ENCODE results near the gene TGFB1I1.
"Not testable (repeated sequence)": the region's sequence is repeated elsewhere in the genome, so short reads cannot be mapped to it uniquely, and the experiment has no call there.

TGFB1I1 gene

GRCh38 chr16:31483081-31483480, 11.1 kb downstream of the TGFB1I1 start, which contains the start of gene SLC5A2:
TSS of gene SLC5A2 (plus strand) at chr16:31483123. CDS start at chr16:31483137, 14 bp downstream.
- Histone ChIP-seq H3K4me3 (ENCODE audit: low read length) (no peak within 1 kb of the TSS), H3K36me3 (ENCODE audit: insufficient read depth, low read length) (no peaks in the 10 kb centered on the region), H3K4me1 (ENCODE audit: insufficient read depth, low read length) (0 out of 2 replicates have a peak, but pooled peaks cover 2% of the 10 kb centered on the region), H3K27ac (ENCODE audit: low read depth, low read length) (no peak within 1 kb of the TSS), H3K9me3 (ENCODE audit: insufficient read depth, low read depth, low read length) (no peaks in the 10 kb centered on the region), H3K27me3 (ENCODE audit: insufficient read depth, low read length) (peaks cover 56% of the 10 kb centered on the region), H3K9ac (ENCODE audit: low read depth, low read length) (no peak within 1 kb of the TSS)
- WGBS: 93% methylated on average over 4 of the region's 4 CpGs

- not testable (repeated sequence) for H3K36me3 ChIP-seq (ENCODE audit: insufficient read depth, low read length); H3K9ac ChIP-seq (ENCODE audit: low read depth, low read length); H3K4me1 ChIP-seq (ENCODE audit: insufficient read depth, low read length); H3K9me3 ChIP-seq (ENCODE audit: insufficient read depth, low read depth, low read length); H3K4me3 ChIP-seq (ENCODE audit: low read length); H3K27ac ChIP-seq (ENCODE audit: low read depth, low read length)
- peaks cover 62% of the 10 kb centered on the region for H3K27me3 ChIP-seq (ENCODE audit: insufficient read depth, low read length)
- 90% methylated on average over 3 of the region's 4 CpGs for WGBS
These were observed 12.1 kb downstream of the TGFB1I1 start for GRCh38 chr16:31484048-31484447.

DNA sequence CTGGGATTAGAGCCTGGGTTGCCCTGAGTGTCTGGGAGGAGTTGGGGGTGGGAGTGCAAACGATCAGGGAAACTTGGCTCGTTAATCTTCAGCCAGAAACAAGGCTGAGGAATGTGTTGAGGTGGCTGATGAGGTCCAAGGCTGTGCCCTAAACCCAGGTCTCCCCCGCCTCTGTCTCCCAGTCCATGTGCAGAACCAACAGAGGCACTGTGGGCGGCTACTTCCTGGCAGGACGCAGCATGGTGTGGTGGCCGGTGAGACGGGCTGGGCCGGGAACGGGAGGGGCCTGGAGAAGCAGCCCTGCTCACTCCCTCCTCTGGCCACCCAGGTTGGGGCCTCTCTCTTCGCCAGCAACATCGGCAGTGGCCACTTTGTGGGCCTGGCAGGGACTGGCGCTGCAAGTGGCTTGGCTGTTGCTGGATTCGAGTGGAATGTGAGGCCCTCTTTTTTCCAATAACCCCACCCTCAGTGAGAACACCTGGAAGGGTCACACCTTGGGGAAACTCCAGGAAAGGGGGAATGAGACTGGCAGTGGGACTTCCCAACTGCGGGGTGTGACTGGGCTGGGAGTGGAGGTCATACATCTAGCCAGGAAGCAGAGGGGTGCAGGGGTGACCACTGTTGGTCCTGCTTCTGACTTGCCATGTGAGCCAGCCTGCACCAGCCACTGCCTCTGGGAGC, 12.7 kb downstream of the TGFB1I1 start:
- Histone ChIP-seq H3K9ac (ENCODE audit: low read depth, low read length) (no peak overlapping the region), H3K36me3 (ENCODE audit: insufficient read depth, low read length) (no peaks in the 10 kb centered on the region), H3K4me3 (ENCODE audit: low read length) (no peak overlapping the region), H3K27me3 (ENCODE audit: insufficient read depth, low read length) (peaks cover 66% of the 10 kb centered on the region), H3K27ac (ENCODE audit: low read depth, low read length) (no peak overlapping the region), H3K9me3 (ENCODE audit: insufficient read depth, low read depth, low read length) (no peaks in the 10 kb centered on the region), H3K4me1 (ENCODE audit: insufficient read depth, low read length) (0 out of 2 replicates have a peak, but pooled peaks cover 2% of the 10 kb centered on the region)
- WGBS: 36% methylated on average over 13 of the region's 14 CpGs

- Histone ChIP-seq H3K4me3 (ENCODE audit: low read length) (no peak overlapping the region), H3K27me3 (ENCODE audit: insufficient read depth, low read length) (peaks cover 66% of the 10 kb centered on the region), H3K9me3 (ENCODE audit: insufficient read depth, low read depth, low read length) (no peaks in the 10 kb centered on the region), H3K4me1 (ENCODE audit: insufficient read depth, low read length) (0 out of 2 replicates have a peak, but pooled peaks cover 2% of the 10 kb centered on the region), H3K9ac (ENCODE audit: low read depth, low read length) (no peak overlapping the region), H3K27ac (ENCODE audit: low read depth, low read length) (no peak overlapping the region), H3K36me3 (ENCODE audit: insufficient read depth, low read length) (peaks cover 6% of the 10 kb centered on the region; the same call in 1 of the 2 replicates)
- 94% methylated on average over 17 of the region's 17 CpGs for WGBS
These were observed 13.6 kb downstream of the TGFB1I1 start for GRCh38 chr16:31485571-31485970.

GRCh38 chr16:31486045-31486444, 14.1 kb downstream of the TGFB1I1 start:
- WGBS: 92% methylated on average over 5 of the region's 5 CpGs
- no peak overlapping the region for H3K9ac ChIP-seq (ENCODE audit: low read depth, low read length)
- H3K27me3 ChIP-seq (ENCODE audit: insufficient read depth, low read length): peaks cover 64% of the 10 kb centered on the region
- no peaks in the 10 kb centered on the region for H3K9me3 ChIP-seq (ENCODE audit: insufficient read depth, low read depth, low read length)
- peaks cover 11% of the 10 kb centered on the region for H3K36me3 ChIP-seq (ENCODE audit: insufficient read depth, low read length)
- H3K4me1 ChIP-seq (ENCODE audit: insufficient read depth, low read length): 0 out of 2 replicates have a peak, but pooled peaks cover 2% of the 10 kb centered on the region
- no peak overlapping the region for H3K4me3 ChIP-seq (ENCODE audit: low read length)
- H3K27ac ChIP-seq (ENCODE audit: low read depth, low read length): no peak overlapping the region

- H3K27ac ChIP-seq (ENCODE audit: low read depth, low read length): no peak overlapping the region
- 0 out of 2 replicates have a peak, but pooled peaks cover 2% of the 10 kb centered on the region for H3K4me1 ChIP-seq (ENCODE audit: insufficient read depth, low read length)
- H3K27me3 ChIP-seq (ENCODE audit: insufficient read depth, low read length): peaks cover 58% of the 10 kb centered on the region
- WGBS: 8% methylated on average over 48 of the region's 48 CpGs
- H3K9ac ChIP-seq (ENCODE audit: low read depth, low read length): peak overlapping the region; percentile 1; the same call in 1 of the 2 replicates
- H3K9me3 ChIP-seq (ENCODE audit: insufficient read depth, low read depth, low read length): no peaks in the 10 kb centered on the region
- peaks cover 19% of the 10 kb centered on the region for H3K36me3 ChIP-seq (ENCODE audit: insufficient read depth, low read length)
- peak overlapping the region; percentile 66 for H3K4me3 ChIP-seq (ENCODE audit: low read length)
These were observed 15.2 kb downstream of the TGFB1I1 start for GRCh38 chr16:31487071-31487719.

DNA sequence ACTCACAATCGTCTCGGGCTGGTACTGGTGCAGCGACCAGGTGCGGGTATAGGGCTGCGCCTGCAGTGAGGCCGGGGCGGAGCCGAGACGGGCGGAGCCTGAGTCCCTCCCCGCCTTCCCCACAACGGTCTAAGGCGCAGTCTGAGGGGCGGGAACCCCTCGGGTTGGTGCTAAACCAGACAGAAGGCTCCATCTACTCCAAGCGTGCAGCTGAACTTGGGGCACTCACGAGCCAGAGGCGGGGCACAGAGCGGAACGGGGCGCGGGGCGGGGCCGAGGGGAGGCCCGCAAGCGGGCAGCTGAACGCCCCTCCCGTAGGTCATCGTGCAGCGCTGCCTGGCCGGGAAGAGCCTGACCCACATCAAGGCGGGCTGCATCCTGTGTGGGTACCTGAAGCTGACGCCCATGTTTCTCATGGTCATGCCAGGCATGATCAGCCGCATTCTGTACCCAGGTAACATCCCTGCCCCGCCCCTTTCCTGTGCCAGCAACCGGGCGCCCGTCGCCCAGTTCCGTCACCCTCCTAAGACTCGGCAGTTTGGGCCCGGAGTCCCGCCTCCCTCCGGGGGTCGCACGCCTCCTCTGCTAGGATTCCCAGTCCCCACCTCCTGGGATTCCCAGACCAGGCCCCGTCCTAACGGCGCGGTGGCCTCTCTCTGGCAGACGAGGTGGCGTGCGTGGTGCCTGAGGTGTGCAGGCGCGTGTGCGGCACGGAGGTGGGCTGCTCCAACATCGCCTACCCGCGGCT, 15.9 kb downstream of the TGFB1I1 start:
- 0 out of 2 replicates have a peak, but pooled peaks cover 2% of the 10 kb centered on the region for H3K4me1 ChIP-seq (ENCODE audit: insufficient read depth, low read length)
- H3K9me3 ChIP-seq (ENCODE audit: insufficient read depth, low read depth, low read length): no peaks in the 10 kb centered on the region
- no peak overlapping the region for H3K27ac ChIP-seq (ENCODE audit: low read depth, low read length)
- under 1% methylated on average over 60 of the region's 60 CpGs for WGBS
- peaks cover 25% of the 10 kb centered on the region for H3K36me3 ChIP-seq (ENCODE audit: insufficient read depth, low read length)
- H3K27me3 ChIP-seq (ENCODE audit: insufficient read depth, low read length): peaks cover 52% of the 10 kb centered on the region
- peak overlapping the region; percentile 66 for H3K4me3 ChIP-seq (ENCODE audit: low read length)
- H3K9ac ChIP-seq (ENCODE audit: low read depth, low read length): peak overlapping the region; percentile 51; the same call in 1 of the 2 replicates

DNA sequence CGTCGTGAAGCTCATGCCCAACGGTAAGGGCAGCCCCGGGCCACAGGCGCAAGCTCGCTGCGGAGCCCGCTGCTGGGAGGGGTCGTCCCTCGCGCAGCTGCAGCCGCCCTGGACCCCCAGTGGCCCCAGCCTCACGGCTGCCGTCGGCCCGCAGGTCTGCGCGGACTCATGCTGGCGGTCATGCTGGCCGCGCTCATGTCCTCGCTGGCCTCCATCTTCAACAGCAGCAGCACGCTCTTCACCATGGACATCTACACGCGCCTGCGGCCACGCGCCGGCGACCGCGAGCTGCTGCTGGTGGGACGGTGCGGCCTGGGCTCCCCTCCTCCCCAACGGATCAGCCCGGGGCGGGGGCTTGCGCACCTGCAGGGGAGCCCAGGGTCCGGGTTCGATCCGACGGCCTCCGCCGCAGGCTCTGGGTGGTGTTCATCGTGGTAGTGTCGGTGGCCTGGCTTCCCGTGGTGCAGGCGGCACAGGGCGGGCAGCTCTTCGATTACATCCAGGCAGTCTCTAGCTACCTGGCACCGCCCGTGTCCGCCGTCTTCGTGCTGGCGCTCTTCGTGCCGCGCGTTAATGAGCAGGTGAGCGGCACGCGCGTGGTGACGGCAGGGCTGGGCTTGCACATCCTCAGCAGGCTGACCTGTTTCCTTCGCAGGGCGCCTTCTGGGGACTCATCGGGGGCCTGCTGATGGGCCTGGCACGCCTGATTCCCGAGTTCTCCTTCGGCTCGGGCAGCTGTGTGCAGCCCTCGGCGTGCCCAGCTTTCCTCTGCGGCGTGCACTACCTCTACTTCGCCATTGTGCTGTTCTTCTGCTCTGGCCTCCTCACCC, 16.7 kb downstream of the TGFB1I1 start:
- peaks cover 52% of the 10 kb centered on the region for H3K27me3 ChIP-seq (ENCODE audit: insufficient read depth, low read length)
- peak overlapping the region; percentile 66 for H3K4me3 ChIP-seq (ENCODE audit: low read length)
- H3K27ac ChIP-seq (ENCODE audit: low read depth, low read length): no peak overlapping the region
- H3K36me3 ChIP-seq (ENCODE audit: insufficient read depth, low read length): peaks cover 31% of the 10 kb centered on the region
- no peaks in the 10 kb centered on the region for H3K9me3 ChIP-seq (ENCODE audit: insufficient read depth, low read depth, low read length)
- H3K9ac ChIP-seq (ENCODE audit: low read depth, low read length): peak overlapping the region; percentile 51; the same call in 1 of the 2 replicates
- 47% methylated on average over 77 of the region's 77 CpGs for WGBS
- H3K4me1 ChIP-seq (ENCODE audit: insufficient read depth, low read length): 0 out of 2 replicates have a peak, but pooled peaks cover 2% of the 10 kb centered on the region

DNA sequence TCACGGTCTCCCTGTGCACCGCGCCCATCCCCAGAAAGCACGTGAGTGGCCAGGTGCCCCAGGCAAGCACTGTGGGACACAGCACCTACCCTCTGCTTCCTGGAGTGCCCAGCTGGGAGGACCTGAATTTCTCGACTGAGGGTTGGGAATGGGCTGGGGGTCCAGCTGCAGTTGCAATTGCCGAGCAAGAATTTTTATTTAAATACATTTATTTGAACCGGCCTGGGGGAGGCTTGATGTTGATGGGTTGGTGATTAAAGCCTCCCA, 17.3 kb downstream of the TGFB1I1 start:
- WGBS: 91% methylated on average over 7 of the region's 7 CpGs
- no peak overlapping the region for H3K27ac ChIP-seq (ENCODE audit: low read depth, low read length)
- 0 out of 2 replicates have a peak, but pooled peaks cover 2% of the 10 kb centered on the region for H3K4me1 ChIP-seq (ENCODE audit: insufficient read depth, low read length)
- H3K4me3 ChIP-seq (ENCODE audit: low read length): no peak overlapping the region
- peaks cover 52% of the 10 kb centered on the region for H3K27me3 ChIP-seq (ENCODE audit: insufficient read depth, low read length)
- H3K9me3 ChIP-seq (ENCODE audit: insufficient read depth, low read depth, low read length): no peaks in the 10 kb centered on the region
- peaks cover 31% of the 10 kb centered on the region for H3K36me3 ChIP-seq (ENCODE audit: insufficient read depth, low read length)
- H3K9ac ChIP-seq (ENCODE audit: low read depth, low read length): no peak overlapping the region

- Histone ChIP-seq H3K27me3 (ENCODE audit: insufficient read depth, low read length) (peaks cover 49% of the 10 kb centered on the region), H3K4me3 (ENCODE audit: low read length) (no peak overlapping the region), H3K36me3 (ENCODE audit: insufficient read depth, low read length) (peaks cover 31% of the 10 kb centered on the region), H3K4me1 (ENCODE audit: insufficient read depth, low read length) (0 out of 2 replicates have a peak, but pooled peaks cover under 1% of the 10 kb centered on the region), H3K9me3 (ENCODE audit: insufficient read depth, low read depth, low read length) (no peaks in the 10 kb centered on the region), H3K27ac (ENCODE audit: low read depth, low read length) (no peak overlapping the region), H3K9ac (ENCODE audit: low read depth, low read length) (no peak overlapping the region)
- WGBS: 94% methylated on average over 22 of the region's 22 CpGs
These were observed 17.9 kb downstream of the TGFB1I1 start for GRCh38 chr16:31489616-31490584.

Data from HUES64 (cell line).